Lung (tissue), 12 donors: Measurements from ENCODE around the gene TMEM125. TPM values are rescaled to one million over a fixed set of nuclear protein-coding genes. Genes with fewer than 3 reads are reported as not detected.

Source experiments
- ATAC-seq: fragments of 200-7000 bp; cut with Tn5 transposase; one replicate; pipeline ENCODE4 v1.9.1; 2020; ENCODE audit warnings: moderate number of reproducible peaks; ENCODE audit not compliant: insufficient read depth, low FRiP score
- DNase-seq, 3 donors: peaks; one replicate each; pipeline ENCODE4 v3.0.0-alpha.2; 2013 to 2017
- H3K27ac ChIP-seq, 2 donors: one replicate each; pipeline ENCODE4 v1.5.1; 2013; ENCODE audit warnings: mild to moderate bottlenecking in 2 of 2, moderate library complexity in 2 of 2, control low read depth in 1 of 2, inconsistent platforms in 1 of 2, low read depth in 1 of 2, low read length in 1 of 2
- H3K27me3 ChIP-seq, 3 donors: one replicate each; pipeline ENCODE4 v1.5.1; 2013; ENCODE audit warnings: low read length in 2 of 3; ENCODE audit not compliant: control insufficient read depth in 3 of 3, insufficient read depth in 3 of 3
- H3K36me3 ChIP-seq, 4 donors: one replicate each; pipeline ENCODE4 v1.5.1; 2013; ENCODE audit warnings: low read length in 4 of 4, mild to moderate bottlenecking in 1 of 4, moderate library complexity in 1 of 4; ENCODE audit not compliant: control insufficient read depth in 4 of 4, insufficient read depth in 4 of 4
- H3K4me1 ChIP-seq, 5 donors: one replicate each; pipeline ENCODE4 v1.5.1; 2013; ENCODE audit warnings: low read length in 5 of 5, mild to moderate bottlenecking in 2 of 5, moderate library complexity in 1 of 5; ENCODE audit not compliant: control insufficient read depth in 5 of 5, insufficient read depth in 5 of 5
- H3K4me3 ChIP-seq: one replicate; pipeline ENCODE4 v1.5.1; 2013; ENCODE audit warnings: mild to moderate bottlenecking, control low read depth, moderate library complexity
- H3K9ac ChIP-seq, 2 donors: one replicate each; pipeline ENCODE4 v1.5.1; 2013; ENCODE audit warnings: low read length in 2 of 2, control low read depth in 1 of 2; ENCODE audit not compliant: insufficient read depth in 1 of 2
- H3K9me3 ChIP-seq, 4 donors: one replicate each; pipeline ENCODE4 v1.5.1; 2013; ENCODE audit warnings: low read length in 3 of 4, mild to moderate bottlenecking in 1 of 4, moderate library complexity in 1 of 4; ENCODE audit not compliant: control insufficient read depth in 4 of 4, insufficient read depth in 3 of 4
- CTCF ChIP-seq: IDR thresholded peaks from 2 replicates; pipeline ENCODE4 v1.5.1; 2012; ENCODE audit warnings: mild to moderate bottlenecking; ENCODE audit errors: control extremely low read depth, extremely low read depth
- WGBS, 2 donors: extraction: QIAGEN DNeasy Blood & Tissue Kit; methylation state at CpG; one replicate each; pipeline ENCODE4 v1.1.7; 2013; 5-methylcytosine and 5-hydroxymethylcytosine counted together
- polyA plus RNA-seq, 2 donors: library from polyadenylated mRNA; stranded (reverse); fragments of 200-250 nt; gene quantifications; one replicate each; pipeline ENCODE4 v1.2.1, GENCODE V29; 2013
- total RNA-seq, 2 donors: library from RNA; depleted of rRNA in 1 of 2; stranded (reverse); fragments of >200 nt in 1 of 2; gene quantifications; one replicate each; pipeline ENCODE4 v1.2.1, GENCODE V29; 2014 to 2021
- donor health status: control.
- donor health status: control.
- donor health status: Bipolar disorder and iron deficiency.
- donor health status: healthy.
- donor health status: DM: yes; HTN: yes; CAD: no.

Gene TMEM125
- total and polyA plus RNA-seq, 4 donors: 41.0 to 228 (median 114) TPM

- H3K27me3 ChIP-seq: no peaks in the 10 kb centered on the region
- H3K9ac ChIP-seq: no peak overlapping the region
- no peak for ATAC-seq
- H3K9me3 ChIP-seq: no peaks in the 10 kb centered on the region
- no peak overlapping the region for H3K27ac ChIP-seq
- no peak overlapping the region for H3K4me3 ChIP-seq
- WGBS, 2 donors: 79 to 89% methylated on average over 6 of the region's 6 CpGs
- H3K4me1 ChIP-seq: no peaks in the 10 kb centered on the region
- H3K36me3 ChIP-seq: no peaks in the 10 kb centered on the region
- no peak for TF ChIP-seq CTCF
- no peak for DNase-seq
Observed at GRCh38 chr1:43247256-43247921, 22.4 kb upstream of the TMEM125 start.

- DNase-seq (no peak), ATAC-seq (no peak)
- 91 to 94% methylated on average over 3 of the region's 3 CpGs for WGBS, 2 donors
- Histone ChIP-seq H3K27me3 (no peaks in the 10 kb centered on the region), H3K27ac (no peak overlapping the region), H3K9ac (no peak overlapping the region), H3K36me3 (no peaks in the 10 kb centered on the region), H3K4me1 (peaks cover 0 to 4% (median 0%) of the 10 kb centered on the region in 5 donors), H3K9me3 (no peaks in the 10 kb centered on the region), H3K4me3 (no peak overlapping the region)
- no peak for TF ChIP-seq CTCF
Observed at GRCh38 chr1:43250351-43250761, 19.4 kb upstream of the TMEM125 start.

GRCh38 chr1:43251024-43251423 lies 18.8 kb upstream of the TMEM125 start:
- no peaks in the 10 kb centered on the region for H3K36me3 ChIP-seq
- H3K4me3 ChIP-seq: no peak overlapping the region
- ATAC-seq (no peak), DNase-seq (no peak)
- no peaks in the 10 kb centered on the region for H3K9me3 ChIP-seq
- TF ChIP-seq CTCF: no peak
- WGBS, 2 donors: 91 to 94% methylated on average over 5 of the region's 5 CpGs
- H3K27me3 ChIP-seq: no peaks in the 10 kb centered on the region
- H3K9ac ChIP-seq: no peak overlapping the region
- H3K4me1 ChIP-seq: peaks cover 0 to 10% (median 0%) of the 10 kb centered on the region in 5 donors
- H3K27ac ChIP-seq: no peak overlapping the region

GRCh38 chr1:43252225-43252624 lies 17.6 kb upstream of the TMEM125 start:
- Histone ChIP-seq H3K9me3 (no peaks in the 10 kb centered on the region), H3K27ac (no peak overlapping the region), H3K27me3 (no peaks in the 10 kb centered on the region), H3K4me3 (no peak overlapping the region), H3K9ac (no peak overlapping the region), H3K36me3 (no peaks in the 10 kb centered on the region), H3K4me1 (peaks cover 0 to 13% (median 0%) of the 10 kb centered on the region in 5 donors)
- no peak for TF ChIP-seq CTCF
- DNase-seq (no peak), ATAC-seq (no peak)
- WGBS, 2 donors: 91 to 92% methylated on average over 1 of the region's 1 CpG
